Calu3 (cell line): ENCODE data around the gene NPC2. TPM values are rescaled to one million over a fixed set of nuclear protein-coding genes. Genes with fewer than 3 reads are reported as not detected.
A peak's percentile ranks its signal among the peaks of the same experiment; 100 is the strongest.

Experiments
- BruUV-seq: library from RNA; stranded (reverse); fragments of 400-500 nt; replicated peaks from 2 replicates; lab custom pipeline; 2021; lab: Mats Ljungman, UMichigan
- CTCF ChIA-PET: fragments of 300-600 bp; sonication (Branson Sonifier 250); formaldehyde crosslinking; loops from one replicate; lab custom pipeline; 2022; ENCODE audit warnings: antibody characterized with exemption; lab: Charles Lee
- DNase-seq: peaks from one replicate; pipeline ENCODE4 v3.0.0; 2022
- H3K27ac Mint-ChIP-seq: one replicate; pipeline ENCODE4 v1.8.0; 2022; ENCODE audit warnings: mixed read lengths; ENCODE audit not compliant: unreplicated experiment
- H3K27me3 Mint-ChIP-seq: one replicate; pipeline ENCODE4 v1.8.0; 2022; ENCODE audit warnings: mixed read lengths; ENCODE audit not compliant: unreplicated experiment
- H3K36me3 Mint-ChIP-seq: one replicate; pipeline ENCODE4 v1.8.0; 2022; ENCODE audit warnings: mild to moderate bottlenecking, moderate library complexity, mixed read lengths; ENCODE audit not compliant: insufficient read depth, unreplicated experiment
- H3K4me1 Mint-ChIP-seq: one replicate; pipeline ENCODE4 v1.8.0; 2022; ENCODE audit warnings: mild to moderate bottlenecking, low read depth, mixed read lengths; ENCODE audit not compliant: unreplicated experiment
- H3K4me3 Mint-ChIP-seq: one replicate; pipeline ENCODE4 v1.8.0; 2022; ENCODE audit warnings: mild to moderate bottlenecking, low read depth, moderate library complexity, mixed read lengths; ENCODE audit not compliant: unreplicated experiment
- H3K9me3 Mint-ChIP-seq: one replicate; pipeline ENCODE4 v1.8.0; 2022; ENCODE audit warnings: low read depth, mixed read lengths; ENCODE audit not compliant: unreplicated experiment
- intact Hi-C: fragments of 100-400 bp; cut with micrococcal nuclease; formaldehyde crosslinking; loops from one replicate; pipeline ENCODE4 v1.10.0; 2022; ENCODE audit not compliant: unreplicated experiment
- total RNA-seq: library from RNA; stranded (reverse); gene quantifications from 2 replicates; pipeline ENCODE4 v1.2.3, GENCODE V29; 2022
- TF ChIP-seq, protein P1 (sequence below): fragments of 200-600 bp; IDR thresholded peaks from one replicate; pipeline ENCODE4 v1.8.0; 2022; ENCODE audit warnings: antibody characterized with exemption; ENCODE audit not compliant: unreplicated experiment

Gene NPC2
- total RNA-seq, 1 experiment from 2014 or later, result 142 TPM

- peaks cover 24% of the 10 kb centered on the region for H3K27me3 Mint-ChIP-seq
- no peaks in the 10 kb centered on the region for H3K4me1 Mint-ChIP-seq
- intact Hi-C loops, result no loop called here
- H3K4me3 Mint-ChIP-seq, result no peak overlapping the region
- no peak for DNase-seq
- no peak overlapping the region for H3K27ac Mint-ChIP-seq
- TF ChIP-seq, protein P1, sequence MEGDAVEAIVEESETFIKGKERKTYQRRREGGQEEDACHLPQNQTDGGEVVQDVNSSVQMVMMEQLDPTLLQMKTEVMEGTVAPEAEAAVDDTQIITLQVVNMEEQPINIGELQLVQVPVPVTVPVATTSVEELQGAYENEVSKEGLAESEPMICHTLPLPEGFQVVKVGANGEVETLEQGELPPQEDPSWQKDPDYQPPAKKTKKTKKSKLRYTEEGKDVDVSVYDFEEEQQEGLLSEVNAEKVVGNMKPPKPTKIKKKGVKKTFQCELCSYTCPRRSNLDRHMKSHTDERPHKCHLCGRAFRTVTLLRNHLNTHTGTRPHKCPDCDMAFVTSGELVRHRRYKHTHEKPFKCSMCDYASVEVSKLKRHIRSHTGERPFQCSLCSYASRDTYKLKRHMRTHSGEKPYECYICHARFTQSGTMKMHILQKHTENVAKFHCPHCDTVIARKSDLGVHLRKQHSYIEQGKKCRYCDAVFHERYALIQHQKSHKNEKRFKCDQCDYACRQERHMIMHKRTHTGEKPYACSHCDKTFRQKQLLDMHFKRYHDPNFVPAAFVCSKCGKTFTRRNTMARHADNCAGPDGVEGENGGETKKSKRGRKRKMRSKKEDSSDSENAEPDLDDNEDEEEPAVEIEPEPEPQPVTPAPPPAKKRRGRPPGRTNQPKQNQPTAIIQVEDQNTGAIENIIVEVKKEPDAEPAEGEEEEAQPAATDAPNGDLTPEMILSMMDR, result no peak
- BruUV-seq, result no TSS peak
- no peaks in the 10 kb centered on the region for H3K9me3 Mint-ChIP-seq
- CTCF ChIA-PET, result no interaction called here
- no peaks in the 10 kb centered on the region for H3K36me3 Mint-ChIP-seq
These were observed 30.1 kb downstream of the NPC2 start for GRCh38 chr14:74462993-74463392.

DNA sequence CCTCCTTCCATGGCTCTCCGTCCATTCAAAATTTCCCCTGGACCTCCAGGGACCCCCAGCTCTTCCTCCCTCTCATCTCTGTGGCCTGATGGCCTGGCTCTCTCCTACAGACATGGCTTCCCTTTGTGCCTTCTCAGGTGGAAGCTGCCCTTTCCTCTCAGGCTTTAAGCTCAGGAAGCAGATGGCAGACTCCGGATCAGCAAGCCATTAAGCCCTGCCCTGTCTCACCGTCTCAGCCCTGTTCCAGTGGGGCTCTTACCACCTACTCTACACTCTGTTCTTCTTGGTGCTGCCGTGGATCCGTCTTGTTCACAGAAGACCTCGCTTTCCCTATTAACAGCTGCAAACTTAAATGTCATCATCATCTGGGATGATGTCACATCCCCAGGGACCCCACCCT, 33.1 kb downstream of the NPC2 start:
- no peaks in the 10 kb centered on the region for H3K9me3 Mint-ChIP-seq
- BruUV-seq, result no TSS peak
- H3K27me3 Mint-ChIP-seq, result peaks cover 38% of the 10 kb centered on the region
- H3K27ac Mint-ChIP-seq, result no peak overlapping the region
- DNase-seq, result no peak
- no peaks in the 10 kb centered on the region for H3K36me3 Mint-ChIP-seq
- CTCF ChIA-PET, result no interaction called here
- H3K4me3 Mint-ChIP-seq, result no peak overlapping the region
- TF ChIP-seq, protein P1, result no peak
- intact Hi-C loops, result no loop called here
- no peaks in the 10 kb centered on the region for H3K4me1 Mint-ChIP-seq

- no peak overlapping the region for H3K27ac Mint-ChIP-seq
- no peaks in the 10 kb centered on the region for H3K9me3 Mint-ChIP-seq
- peak; percentile 64 for DNase-seq
- BruUV-seq, result no TSS peak
- H3K27me3 Mint-ChIP-seq, result peaks cover 38% of the 10 kb centered on the region
- no peaks in the 10 kb centered on the region for H3K4me1 Mint-ChIP-seq
- intact Hi-C loops, result no loop called here
- CTCF ChIA-PET, result no interaction called here
- H3K36me3 Mint-ChIP-seq, result no peaks in the 10 kb centered on the region
- no peak overlapping the region for H3K4me3 Mint-ChIP-seq
- TF ChIP-seq, protein P1, result no peak
These were observed 33.7 kb downstream of the NPC2 start for GRCh38 chr14:74459289-74459946.

DNA sequence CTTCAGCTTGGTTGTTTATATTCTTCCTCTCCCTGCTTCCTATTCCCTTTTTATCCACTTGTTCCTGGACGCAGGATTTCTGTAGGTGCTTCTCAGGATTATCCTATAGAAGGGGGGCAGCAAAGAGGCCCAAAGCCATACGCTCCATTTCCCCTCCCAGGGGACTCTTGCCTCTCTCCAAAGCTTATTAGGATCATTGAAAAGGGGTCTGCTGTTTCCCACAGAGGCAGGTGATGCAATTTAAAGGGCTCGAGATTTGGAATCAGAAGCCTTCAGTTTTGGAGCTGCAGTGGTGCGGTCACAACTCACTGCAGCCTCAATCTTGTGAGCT, 35.6 kb downstream of the NPC2 start:
- TF ChIP-seq, protein P1, result no peak
- no peak overlapping the region for H3K4me3 Mint-ChIP-seq
- peaks cover 34% of the 10 kb centered on the region for H3K27me3 Mint-ChIP-seq
- DNase-seq, result no peak
- no TSS peak for BruUV-seq
- H3K9me3 Mint-ChIP-seq, result peaks cover 3% of the 10 kb centered on the region
- H3K27ac Mint-ChIP-seq, result no peak overlapping the region
- H3K4me1 Mint-ChIP-seq, result no peaks in the 10 kb centered on the region
- intact Hi-C loops, result no loop called here
- no peaks in the 10 kb centered on the region for H3K36me3 Mint-ChIP-seq
- CTCF ChIA-PET, result interaction anchor here (1.6 kb wide), 1 partner anchor 57 kb away, joined by 8 read pairs; no protein-coding TSS in a partner anchor
